Activated CD8-positive, alpha-beta T cell treated with anti-CD3 and anti-CD28 coated beads, Interleukin-2, amount 10 ng/mL, durations not matched to agents 7 days and 5 days (primary cell): ENCODE measurements around the gene FUT2. TPM values are rescaled to one million over a fixed set of nuclear protein-coding genes. Genes with fewer than 3 reads are reported as not detected.

Experiments
- ATAC-seq: fragments of 150-1000 bp; cut with Tn5 transposase; one replicate; pipeline ENCODE4 v1.10.0; 2021; ENCODE audit warnings: moderate library complexity
- CTCF ChIA-PET: fragments of 350-600 bp; sonication (Branson Sonifier 250); formaldehyde crosslinking; loops from one replicate; lab custom pipeline; 2021; ENCODE audit warnings: antibody characterized with exemption; lab: Charles Lee
- POLR2A ChIA-PET: fragments of 350-600 bp; sonication (Branson Sonifier 250); formaldehyde crosslinking; loops from one replicate; lab custom pipeline; 2021; ENCODE audit warnings: antibody characterized with exemption; lab: Charles Lee
- DNase-seq: peaks from one replicate; pipeline ENCODE4 v3.0.0-alpha.2; 2020
- H3K27ac Mint-ChIP-seq: one replicate; pipeline ENCODE4 v1.8.0; 2021; ENCODE audit warnings: mild to moderate bottlenecking, mixed read lengths
- H3K27me3 Mint-ChIP-seq: one replicate; pipeline ENCODE4 v1.8.0; 2021; ENCODE audit warnings: low read depth, mixed read lengths
- H3K36me3 Mint-ChIP-seq: one replicate; pipeline ENCODE4 v1.8.0; 2021; ENCODE audit warnings: low read depth, mixed read lengths
- H3K4me1 Mint-ChIP-seq: one replicate; pipeline ENCODE4 v1.8.0; 2021; ENCODE audit warnings: low read depth, mixed read lengths
- H3K4me3 Mint-ChIP-seq: one replicate; pipeline ENCODE4 v1.8.0; 2021; ENCODE audit warnings: mild to moderate bottlenecking, mixed read lengths
- H3K9me3 Mint-ChIP-seq: one replicate; pipeline ENCODE4 v1.8.0; 2022; ENCODE audit warnings: mixed read lengths; ENCODE audit not compliant: insufficient read depth
- total RNA-seq, 2 experiments: library from RNA; stranded (reverse); gene quantifications; one replicate each; pipeline ENCODE4 v1.2.3, GENCODE V29; 2021

FUT2 gene
- total RNA-seq, 2 experiments from 2014 or later: not detected

GRCh38 chr19:48749571-48750198 lies 53.9 kb downstream of the FUT2 start:
- Mint-ChIP-seq H3K4me3 (no peak overlapping the region), H3K9me3 (peaks cover 10% of the 10 kb centered on the region), H3K27me3 (peaks cover 25% of the 10 kb centered on the region), H3K27ac (no peak overlapping the region), H3K36me3 (no peaks in the 10 kb centered on the region), H3K4me1 (peaks cover 26% of the 10 kb centered on the region)
- ATAC-seq (no peak), DNase-seq (no peak)
- POLR2A ChIA-PET: no interaction called here
- CTCF ChIA-PET: no interaction called here

- ChIA-PET POLR2A (no interaction called here), CTCF (no interaction called here)
- H3K36me3 Mint-ChIP-seq: no peaks in the 10 kb centered on the region
- H3K27ac Mint-ChIP-seq: no peak overlapping the region
- DNase-seq (no peak), ATAC-seq (no peak)
- peaks cover 26% of the 10 kb centered on the region for H3K4me1 Mint-ChIP-seq
- H3K27me3 Mint-ChIP-seq: peaks cover 28% of the 10 kb centered on the region
- H3K4me3 Mint-ChIP-seq: no peak overlapping the region
- peaks cover 10% of the 10 kb centered on the region for H3K9me3 Mint-ChIP-seq
Measured at GRCh38 chr19:48750351-48750750, 54.6 kb downstream of the FUT2 start.

- Mint-ChIP-seq H3K4me3 (no peak overlapping the region), H3K27me3 (peaks cover 27% of the 10 kb centered on the region), H3K4me1 (peaks cover 24% of the 10 kb centered on the region), H3K36me3 (no peaks in the 10 kb centered on the region), H3K9me3 (peaks cover 5% of the 10 kb centered on the region), H3K27ac (no peak overlapping the region)
- DNase-seq (no peak), ATAC-seq (no peak)
- POLR2A ChIA-PET: no interaction called here
- CTCF ChIA-PET: no interaction called here
Measured at GRCh38 chr19:48750771-48751504, 55.2 kb downstream of the FUT2 start.

- Mint-ChIP-seq H3K27ac (no peak overlapping the region), H3K27me3 (peaks cover 23% of the 10 kb centered on the region), H3K36me3 (no peaks in the 10 kb centered on the region), H3K4me3 (peak overlapping the region; percentile 66), H3K4me1 (peaks cover 19% of the 10 kb centered on the region), H3K9me3 (no peaks in the 10 kb centered on the region)
- CTCF ChIA-PET: interaction anchor here (0.6 to 1.5 kb wide), 2 partner anchors 38 to 90 kb away, joined by 3 to 5 read pairs; no protein-coding TSS in a partner anchor
- ATAC-seq (peak; percentile 9), DNase-seq (peak; percentile 52)
- POLR2A ChIA-PET: no interaction called here
Measured at GRCh38 chr19:48751845-48752495, 56.2 kb downstream of the FUT2 start.

- ATAC-seq (peak; percentile 84), DNase-seq (peak; percentile 49)
- Mint-ChIP-seq H3K9me3 (no peaks in the 10 kb centered on the region), H3K27ac (no peak within 1 kb of the TSS), H3K36me3 (no peaks in the 10 kb centered on the region), H3K27me3 (peaks cover 23% of the 10 kb centered on the region), H3K4me3 (peak within 1 kb of the TSS; percentile 66), H3K4me1 (peaks cover 16% of the 10 kb centered on the region)
- ChIA-PET CTCF (interaction anchor here (0.6 to 1.5 kb wide), 2 partner anchors 37 to 89 kb away, joined by 3 to 5 read pairs; no protein-coding TSS in a partner anchor), POLR2A (no interaction called here)
Measured at GRCh38 chr19:48752496-48753365, 57.0 kb downstream of the FUT2 start, which contains the start of gene FUT1. FUT1 (minus strand) TSS chr19:48752641; CDS start chr19:48751281, 1,360 bp downstream.

- Mint-ChIP-seq H3K27ac (no peak within 1 kb of the TSS), H3K9me3 (no peaks in the 10 kb centered on the region), H3K4me1 (peaks cover 19% of the 10 kb centered on the region), H3K27me3 (peaks cover 22% of the 10 kb centered on the region), H3K36me3 (no peaks in the 10 kb centered on the region), H3K4me3 (no peak within 1 kb of the TSS)
- ATAC-seq (no peak), DNase-seq (no peak)
- POLR2A ChIA-PET: no interaction called here
- CTCF ChIA-PET: no interaction called here
Measured at GRCh38 chr19:48755084-48755641, 59.4 kb downstream of the FUT2 start, which contains the start of gene FGF21. FGF21 (plus strand) TSS chr19:48755524; CDS start chr19:48756237, 713 bp downstream.

Other genes starting within 250 kb of the FUT2 start
- gene GRWD1, start 250.0 kb upstream of the FUT2 start, total RNA-seq: 10 to 100 TPM; 46.4 to 50.4 TPM
- 1 to 10 TPM; 1.4 to 1.5 TPM for gene KCNJ14, start 240.4 kb upstream of the FUT2 start, total RNA-seq
- gene CYTH2, start 226.6 kb upstream of the FUT2 start, total RNA-seq: 10 to 100 TPM; 48.3 to 50.3 TPM
- gene LMTK3, start 184.1 kb upstream of the FUT2 start, total RNA-seq: 1 to 10 TPM; 2.8 to 3.7 TPM
- not detected for gene SULT2B1, start 143.8 kb upstream of the FUT2 start, total RNA-seq
- gene SPACA4, start 89.2 kb upstream of the FUT2 start, total RNA-seq: not detected
- 1 to 10 TPM; 1.7 to 2.3 TPM for gene FAM83E, start 80.9 kb upstream of the FUT2 start, total RNA-seq
- 1,000 to 10,000 TPM; 1,371 to 1,433 TPM for gene RPL18, start 76.8 kb upstream of the FUT2 start, total RNA-seq
- gene SPHK2, start 76.5 kb upstream of the FUT2 start, total RNA-seq: 10 to 100 TPM; 33.0 to 33.1 TPM
- 10 to 100 TPM; 17.3 to 18.3 TPM for gene DBP, start 58.6 kb upstream of the FUT2 start, total RNA-seq
- 1 to 10 TPM; 5.2 to 6.3 TPM for gene CA11, start 49.8 kb upstream of the FUT2 start, total RNA-seq
- gene NTN5, start 23.0 kb upstream of the FUT2 start, total RNA-seq: under 1 TPM; 0.55 to 0.78 TPM
- 1 to 10 TPM in 1 of 2 experiments, under 1 TPM in 1; 0.79 to 1.3 TPM for gene MAMSTR, start 23.8 kb downstream of the FUT2 start, total RNA-seq
- gene RASIP1, start 44.6 kb downstream of the FUT2 start, total RNA-seq: under 1 TPM; 0.26 to 0.42 TPM
- gene IZUMO1, start 50.9 kb downstream of the FUT2 start, total RNA-seq: not detected
- under 1 TPM; 0.16 to 0.26 TPM for gene FUT1, start 56.7 kb downstream of the FUT2 start, total RNA-seq
- not detected for gene FGF21, start 59.6 kb downstream of the FUT2 start, total RNA-seq
- 10 to 100 TPM; 47.2 to 48.6 TPM for gene BCAT2, start 115.1 kb downstream of the FUT2 start, total RNA-seq
- 1 to 10 TPM in 1 of 2 experiments, under 1 TPM in 1; 0.89 to 1.1 TPM for gene HSD17B14, start 140.5 kb downstream of the FUT2 start, total RNA-seq
- 1 to 10 TPM; 4.4 to 4.6 TPM for gene PLEKHA4, start 172.6 kb downstream of the FUT2 start, total RNA-seq
- gene PPP1R15A, start 176.4 kb downstream of the FUT2 start, total RNA-seq: 100 to 1,000 TPM; 104 to 124 TPM
- gene TULP2, start 202.8 kb downstream of the FUT2 start, total RNA-seq: not detected
- 100 to 1,000 TPM; 229 to 236 TPM for gene NUCB1, start 204.3 kb downstream of the FUT2 start, total RNA-seq
- gene DHDH, start 237.7 kb downstream of the FUT2 start, total RNA-seq: 1 to 10 TPM; 1.6 to 1.9 TPM